Loucy (cell line): Measurements from ENCODE around the gene FXYD7.
A peak's percentile ranks its signal among the peaks of the same experiment; 100 is the strongest.

Experiments
- H2AFZ ChIP-seq: fragments of 200-600 bp; sonication (generic); 2 replicates; pipeline ENCODE4 v1.6.0; 2016; ENCODE audit warnings: antibody characterized with exemption, mild to moderate bottlenecking, low read length, moderate library complexity
- H3F3A ChIP-seq: fragments of 200-600 bp; 2 replicates; pipeline ENCODE4 v1.6.0; 2016; ENCODE audit warnings: antibody characterized with exemption, low read depth, mild to moderate bottlenecking
- H3K27me3 ChIP-seq: fragments of 200-600 bp; sonication (generic); 2 replicates; pipeline ENCODE4 v1.6.1; 2014; ENCODE audit warnings: low read length, mild to moderate bottlenecking; ENCODE audit not compliant: insufficient read depth, poor library complexity, severe bottlenecking
- H3K36me3 ChIP-seq: fragments of 200-600 bp; sonication (generic); 2 replicates; pipeline ENCODE4 v1.6.1; 2016; ENCODE audit warnings: low read length; ENCODE audit not compliant: insufficient read depth
- H3K4me1 ChIP-seq: fragments of 200-600 bp; sonication (generic); 2 replicates; pipeline ENCODE4 v1.5.1; 2014; ENCODE audit warnings: low read length, mild to moderate bottlenecking; ENCODE audit not compliant: insufficient read depth, poor library complexity, severe bottlenecking
- H3K4me2 ChIP-seq: fragments of 200-600 bp; sonication (generic); 2 replicates; pipeline ENCODE4 v1.6.0; 2014; ENCODE audit warnings: antibody characterized with exemption, low read length, low read depth, mild to moderate bottlenecking; ENCODE audit not compliant: poor library complexity, severe bottlenecking
- H3K4me3 ChIP-seq: fragments of 200-600 bp; sonication (generic); 2 replicates; pipeline ENCODE4 v1.5.1; 2014; ENCODE audit warnings: low read length, mild to moderate bottlenecking, mixed read lengths; ENCODE audit not compliant: poor library complexity, severe bottlenecking
- H3K79me2 ChIP-seq: fragments of 200-600 bp; sonication (generic); 2 replicates; pipeline ENCODE4 v1.6.1; 2014; ENCODE audit warnings: low read length; ENCODE audit not compliant: insufficient read depth
- H3K9ac ChIP-seq: fragments of 200-600 bp; sonication (generic); 2 replicates; pipeline ENCODE4 v1.6.0; 2014; ENCODE audit warnings: mild to moderate bottlenecking, low read depth, low read length, moderate library complexity; ENCODE audit not compliant: poor library complexity, severe bottlenecking
- H3K9me2 ChIP-seq: fragments of 200-600 bp; sonication (generic); replicated peaks from 2 replicates; pipeline ENCODE4 v1.6.1; 2016; ENCODE audit warnings: low read depth, low read length, mixed read lengths
- H3K9me3 ChIP-seq: fragments of 200-600 bp; sonication (generic); 2 replicates; pipeline ENCODE4 v1.6.1; 2014; ENCODE audit warnings: mild to moderate bottlenecking, antibody characterized with exemption, low read length, low read depth; ENCODE audit not compliant: insufficient read depth
- H4K20me1 ChIP-seq: fragments of 200-600 bp; sonication (generic); 2 replicates; pipeline ENCODE4 v1.6.0; 2014; ENCODE audit warnings: antibody characterized with exemption, low read length, mild to moderate bottlenecking; ENCODE audit not compliant: insufficient read depth, poor library complexity, severe bottlenecking
- EZH2phosphoT487 ChIP-seq: fragments of 200-600 bp; IDR thresholded peaks from 2 replicates; pipeline ENCODE4 v1.6.1; 2018; ENCODE audit warnings: antibody characterized with exemption, mild to moderate bottlenecking, moderate library complexity, borderline replicate concordance
- TF ChIP-seq, protein P1 (sequence below): fragments of 200-600 bp; sonication (generic); conservative IDR thresholded peaks from 2 replicates; pipeline ENCODE4 v1.5.1; 2014; ENCODE audit warnings: mild to moderate bottlenecking, antibody characterized with exemption, low read length

The FXYD7 gene, protein sequence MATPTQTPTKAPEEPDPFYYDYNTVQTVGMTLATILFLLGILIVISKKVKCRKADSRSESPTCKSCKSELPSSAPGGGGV

DNA sequence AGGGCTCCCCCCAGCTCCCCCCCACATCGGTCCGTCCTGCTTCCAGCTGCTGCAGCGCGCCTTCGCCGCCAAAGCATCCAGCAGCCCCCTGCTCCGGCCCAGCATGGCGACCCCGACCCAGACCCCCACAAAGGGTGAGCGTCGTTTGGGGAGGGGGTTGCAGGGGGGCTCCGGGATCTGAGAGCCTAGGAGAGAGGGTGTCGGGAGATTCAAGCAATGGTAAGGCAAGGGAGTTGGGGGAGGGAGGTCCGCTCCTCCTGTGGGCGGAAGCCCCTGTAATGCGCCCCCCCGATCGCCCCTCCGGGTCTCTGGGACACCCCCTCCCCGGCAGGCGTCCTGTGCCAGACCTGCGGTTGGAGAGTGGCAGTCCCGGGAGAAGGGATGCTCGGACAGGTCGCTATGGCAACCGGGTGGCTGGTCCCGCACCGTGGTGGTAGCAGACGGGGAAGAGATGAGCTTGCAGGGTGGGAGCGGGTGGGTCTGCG lies at the start of gene FXYD7:
Gene FXYD7 (plus strand): TSS at position 25 of the 485 bp plus-strand sequence. CDS start 79 bp downstream, at position 104.
- no peaks in the 10 kb centered on the region for H3K9me3 ChIP-seq
- H2AFZ ChIP-seq, result peak within 1 kb of the TSS; percentile 58; the same call in 1 of the 2 replicates
- H3K4me1 ChIP-seq, result peaks cover 9% of the 10 kb centered on the region
- H3K36me3 ChIP-seq, result no peaks in the 10 kb centered on the region
- TF ChIP-seq, protein P1, sequence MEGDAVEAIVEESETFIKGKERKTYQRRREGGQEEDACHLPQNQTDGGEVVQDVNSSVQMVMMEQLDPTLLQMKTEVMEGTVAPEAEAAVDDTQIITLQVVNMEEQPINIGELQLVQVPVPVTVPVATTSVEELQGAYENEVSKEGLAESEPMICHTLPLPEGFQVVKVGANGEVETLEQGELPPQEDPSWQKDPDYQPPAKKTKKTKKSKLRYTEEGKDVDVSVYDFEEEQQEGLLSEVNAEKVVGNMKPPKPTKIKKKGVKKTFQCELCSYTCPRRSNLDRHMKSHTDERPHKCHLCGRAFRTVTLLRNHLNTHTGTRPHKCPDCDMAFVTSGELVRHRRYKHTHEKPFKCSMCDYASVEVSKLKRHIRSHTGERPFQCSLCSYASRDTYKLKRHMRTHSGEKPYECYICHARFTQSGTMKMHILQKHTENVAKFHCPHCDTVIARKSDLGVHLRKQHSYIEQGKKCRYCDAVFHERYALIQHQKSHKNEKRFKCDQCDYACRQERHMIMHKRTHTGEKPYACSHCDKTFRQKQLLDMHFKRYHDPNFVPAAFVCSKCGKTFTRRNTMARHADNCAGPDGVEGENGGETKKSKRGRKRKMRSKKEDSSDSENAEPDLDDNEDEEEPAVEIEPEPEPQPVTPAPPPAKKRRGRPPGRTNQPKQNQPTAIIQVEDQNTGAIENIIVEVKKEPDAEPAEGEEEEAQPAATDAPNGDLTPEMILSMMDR, result no peak
- TF ChIP-seq EZH2phosphoT487, result no peak
- no peaks in the 10 kb centered on the region for H3K27me3 ChIP-seq
- peak within 1 kb of the TSS; percentile 62 for H3K4me2 ChIP-seq
- H3K4me3 ChIP-seq, result peak within 1 kb of the TSS; percentile 50
- no peaks in the 10 kb centered on the region for H3F3A ChIP-seq
- no peaks in the 10 kb centered on the region for H3K9me2 ChIP-seq
- no peaks in the 10 kb centered on the region for H3K79me2 ChIP-seq
- no peak within 1 kb of the TSS for H3K9ac ChIP-seq
- no peaks in the 10 kb centered on the region for H4K20me1 ChIP-seq

DNA sequence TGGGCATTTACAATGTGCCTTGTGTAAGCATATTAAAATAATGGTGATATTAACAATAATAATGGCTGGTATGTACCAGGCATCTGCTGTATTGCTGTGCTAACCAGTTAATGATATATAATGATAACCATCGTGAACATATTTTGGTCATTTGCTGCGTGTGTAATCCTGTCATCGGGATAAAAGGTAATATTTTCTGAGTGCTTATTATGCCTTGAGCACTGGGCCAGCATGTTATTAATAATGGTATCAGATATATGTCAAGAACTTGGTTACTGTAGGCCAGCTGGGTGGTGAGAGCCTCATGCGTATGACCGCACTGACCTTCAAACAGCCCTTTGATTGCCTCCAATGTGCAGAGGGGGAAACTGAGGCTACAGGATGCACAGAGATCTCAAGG lies 49.6 kb upstream of the FXYD7 start:
- no peak for TF ChIP-seq EZH2phosphoT487
- TF ChIP-seq, protein P1, result no peak
- Histone ChIP-seq H3K9me3 (no peaks in the 10 kb centered on the region), H3K27me3 (no peaks in the 10 kb centered on the region), H2AFZ (no peak overlapping the region), H3F3A (no peaks in the 10 kb centered on the region), H3K36me3 (no peaks in the 10 kb centered on the region), H4K20me1 (no peaks in the 10 kb centered on the region), H3K9me2 (no peaks in the 10 kb centered on the region), H3K9ac (no peak overlapping the region), H3K4me1 (no peaks in the 10 kb centered on the region), H3K4me3 (no peak overlapping the region), H3K4me2 (no peak overlapping the region), H3K79me2 (no peaks in the 10 kb centered on the region)

DNA sequence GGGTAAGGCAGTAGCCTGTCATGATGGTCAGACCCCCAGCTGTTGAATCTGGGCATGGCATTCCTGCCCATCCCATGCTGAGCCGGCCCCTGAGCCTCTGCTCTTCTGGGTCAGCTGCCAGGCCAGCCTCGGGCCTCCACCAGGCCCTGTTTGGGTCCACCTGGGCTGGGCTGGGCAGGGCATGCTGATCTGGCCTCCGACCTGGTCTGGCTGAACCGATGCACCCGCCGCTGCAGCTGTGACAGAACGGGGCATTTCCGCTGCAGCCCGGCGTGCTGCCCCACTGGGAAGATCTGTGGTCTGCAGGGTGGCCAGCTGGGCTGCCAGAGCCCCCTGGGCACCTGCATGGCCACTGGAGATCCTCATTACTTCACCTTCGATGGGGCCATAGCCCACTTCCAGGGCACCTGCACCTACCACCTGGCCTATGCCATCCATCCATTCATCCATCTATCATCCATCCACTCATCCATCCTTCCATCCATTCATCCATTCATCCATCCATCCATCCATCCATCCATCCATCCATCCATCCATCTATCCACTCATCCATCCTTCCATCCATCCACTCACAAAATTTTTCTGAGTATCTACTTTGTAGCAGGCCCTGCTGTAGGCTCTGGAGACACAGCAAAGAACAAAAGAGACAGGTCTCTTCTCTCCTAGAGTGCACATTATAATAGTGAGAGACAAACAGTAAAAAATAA lies 49.0 kb upstream of the FXYD7 start:
- no peaks in the 10 kb centered on the region for H3K9me3 ChIP-seq
- H3K4me1 ChIP-seq, result no peaks in the 10 kb centered on the region
- no peak overlapping the region for H3K9ac ChIP-seq
- no peaks in the 10 kb centered on the region for H3K9me2 ChIP-seq
- no peak overlapping the region for H3K4me2 ChIP-seq
- TF ChIP-seq EZH2phosphoT487, result no peak
- TF ChIP-seq, protein P1, result no peak
- H3K27me3 ChIP-seq, result no peaks in the 10 kb centered on the region
- no peaks in the 10 kb centered on the region for H3K79me2 ChIP-seq
- no peak overlapping the region for H3K4me3 ChIP-seq
- no peak overlapping the region for H2AFZ ChIP-seq
- H3K36me3 ChIP-seq, result no peaks in the 10 kb centered on the region
- H3F3A ChIP-seq, result no peaks in the 10 kb centered on the region
- no peaks in the 10 kb centered on the region for H4K20me1 ChIP-seq
